Nephron progenitor cell (in vitro differentiated cells): ENCODE results near the gene ST6GAL1.

ENCODE experiments used
- DNase-seq: peaks from one replicate; pipeline ENCODE4 v3.0.0; 2021
- H3K27ac Mint-ChIP-seq: 2 replicates; pipeline ENCODE4 v1.8.0; 2021; ENCODE audit warnings: mild to moderate bottlenecking, moderate library complexity, mixed read lengths
- H3K27me3 Mint-ChIP-seq: 2 replicates; pipeline ENCODE4 v1.8.0; 2021; ENCODE audit warnings: mild to moderate bottlenecking, low read depth, mixed read lengths; ENCODE audit not compliant: poor library complexity
- H3K36me3 Mint-ChIP-seq: 2 replicates; pipeline ENCODE4 v1.8.0; 2021; ENCODE audit warnings: low read depth, mixed read lengths
- H3K4me1 Mint-ChIP-seq: 2 replicates; pipeline ENCODE4 v1.8.0; 2021; ENCODE audit warnings: mixed read lengths
- H3K4me3 Mint-ChIP-seq: 2 replicates; pipeline ENCODE4 v1.8.0; 2021; ENCODE audit warnings: mild to moderate bottlenecking, moderate library complexity, mixed read lengths
- H3K9me3 Mint-ChIP-seq: 2 replicates; pipeline ENCODE4 v1.8.0; 2021; ENCODE audit warnings: mild to moderate bottlenecking, moderate library complexity, mixed read lengths
- TF ChIP-seq, protein P1 (sequence below): fragments of 200-600 bp; sonication (generic); IDR thresholded peaks from 2 replicates; pipeline ENCODE4 v1.5.0; 2021; ENCODE audit warnings: antibody characterized with exemption

ST6GAL1 gene

DNA sequence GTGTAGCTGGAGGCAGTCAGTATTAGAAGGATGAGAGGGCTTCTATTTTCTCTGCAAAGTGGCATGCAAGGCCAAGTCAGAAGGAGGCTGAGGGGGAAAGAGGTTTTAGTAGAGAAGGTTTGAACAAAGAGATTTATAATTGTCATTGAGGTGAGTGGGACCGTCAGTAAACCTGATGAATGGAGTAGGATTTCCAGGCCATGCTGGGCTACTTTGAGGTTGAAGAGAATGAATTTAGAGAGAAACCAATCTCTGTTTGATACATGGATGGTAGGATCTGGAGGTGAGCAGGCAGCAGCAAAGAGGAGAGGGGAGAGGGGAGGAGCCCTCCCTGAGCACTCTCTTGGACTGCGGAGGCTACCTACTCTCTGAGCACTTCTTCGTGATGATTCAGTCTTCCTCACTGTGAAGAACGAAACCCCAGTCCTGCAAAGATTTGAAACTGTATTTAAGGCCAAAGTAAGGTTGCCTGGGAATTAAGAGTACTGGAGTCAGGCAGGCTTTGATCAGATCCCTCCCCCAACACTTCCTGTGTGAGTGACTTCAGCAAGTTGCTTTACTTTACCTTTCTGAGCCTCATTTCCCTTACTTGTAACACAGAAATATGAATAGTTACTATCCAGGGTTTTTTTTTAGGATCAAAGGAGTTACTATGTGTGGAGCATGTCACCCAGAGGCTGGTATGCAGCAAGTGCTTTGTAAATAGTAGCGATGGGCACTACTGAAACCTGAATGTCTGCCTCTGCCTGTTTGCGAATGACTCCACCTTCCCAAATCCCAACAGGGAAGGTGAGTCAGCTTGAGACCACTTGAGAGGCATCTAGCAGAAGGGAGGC is 133.2 kb downstream of the ST6GAL1 start:
- peaks cover 35% of the 10 kb centered on the region for H3K4me1 Mint-ChIP-seq

DNA sequence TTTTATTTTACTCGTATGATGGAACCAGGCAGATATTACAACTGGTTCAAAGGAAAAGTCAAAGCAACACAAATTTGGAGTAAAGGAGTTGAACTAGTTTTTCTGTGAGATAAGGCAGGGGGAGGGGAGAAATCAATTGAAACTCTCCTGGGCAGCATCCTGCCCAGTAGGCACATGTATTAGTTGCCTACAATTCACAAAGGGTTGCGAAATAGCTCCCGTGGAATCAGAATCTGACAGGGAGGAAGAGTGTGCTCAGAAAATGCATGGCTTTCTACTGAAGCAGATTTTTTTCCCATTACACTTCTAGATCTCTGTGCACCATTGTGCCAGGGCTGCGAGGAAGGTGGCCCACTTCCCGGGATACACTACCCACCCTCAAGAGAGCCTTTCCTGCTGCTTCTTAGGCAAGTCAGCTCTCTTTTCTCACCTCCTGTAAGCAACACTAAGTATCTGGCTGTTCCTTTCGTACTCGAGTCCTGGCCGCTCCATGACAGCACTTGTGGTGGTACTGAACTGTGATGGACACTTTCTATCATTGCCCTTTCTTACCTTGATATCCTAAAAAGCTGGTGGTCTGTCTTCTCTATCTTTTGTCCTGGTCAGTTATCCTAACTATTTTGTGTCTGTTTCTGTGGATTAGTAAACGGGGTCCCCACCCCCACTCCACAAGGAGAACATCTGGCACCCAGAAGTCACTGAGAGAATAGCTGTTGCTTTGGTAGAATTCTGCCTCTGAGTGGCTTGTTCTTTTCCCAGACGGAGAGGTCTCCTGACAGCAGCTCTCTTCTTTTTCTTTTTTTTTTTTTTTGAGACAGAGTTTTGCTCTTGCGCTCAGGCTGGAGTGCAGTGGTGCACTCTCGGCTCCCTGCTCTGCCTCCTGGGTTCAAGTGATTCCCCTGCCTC is 134.1 kb downstream of the ST6GAL1 start:
- Mint-ChIP-seq H3K27me3 (no peaks in the 10 kb centered on the region), H3K27ac (peak overlapping the region; percentile 9), H3K4me3 (no peak overlapping the region), H3K36me3 (peaks cover 77% of the 10 kb centered on the region), H3K4me1 (peaks cover 35% of the 10 kb centered on the region), H3K9me3 (peaks cover 4% of the 10 kb centered on the region)
- no peak for DNase-seq
- TF ChIP-seq, protein P1, sequence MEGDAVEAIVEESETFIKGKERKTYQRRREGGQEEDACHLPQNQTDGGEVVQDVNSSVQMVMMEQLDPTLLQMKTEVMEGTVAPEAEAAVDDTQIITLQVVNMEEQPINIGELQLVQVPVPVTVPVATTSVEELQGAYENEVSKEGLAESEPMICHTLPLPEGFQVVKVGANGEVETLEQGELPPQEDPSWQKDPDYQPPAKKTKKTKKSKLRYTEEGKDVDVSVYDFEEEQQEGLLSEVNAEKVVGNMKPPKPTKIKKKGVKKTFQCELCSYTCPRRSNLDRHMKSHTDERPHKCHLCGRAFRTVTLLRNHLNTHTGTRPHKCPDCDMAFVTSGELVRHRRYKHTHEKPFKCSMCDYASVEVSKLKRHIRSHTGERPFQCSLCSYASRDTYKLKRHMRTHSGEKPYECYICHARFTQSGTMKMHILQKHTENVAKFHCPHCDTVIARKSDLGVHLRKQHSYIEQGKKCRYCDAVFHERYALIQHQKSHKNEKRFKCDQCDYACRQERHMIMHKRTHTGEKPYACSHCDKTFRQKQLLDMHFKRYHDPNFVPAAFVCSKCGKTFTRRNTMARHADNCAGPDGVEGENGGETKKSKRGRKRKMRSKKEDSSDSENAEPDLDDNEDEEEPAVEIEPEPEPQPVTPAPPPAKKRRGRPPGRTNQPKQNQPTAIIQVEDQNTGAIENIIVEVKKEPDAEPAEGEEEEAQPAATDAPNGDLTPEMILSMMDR: no peak

More for the DNA sequence above, 133.2 kb downstream of the ST6GAL1 start:
- Mint-ChIP-seq H3K4me3 (no peak overlapping the region), H3K27ac (peak overlapping the region; percentile 71), H3K9me3 (peaks cover 10% of the 10 kb centered on the region), H3K36me3 (peaks cover 77% of the 10 kb centered on the region), H3K27me3 (no peaks in the 10 kb centered on the region)
- TF ChIP-seq, protein P1: no peak
- no peak for DNase-seq

DNA sequence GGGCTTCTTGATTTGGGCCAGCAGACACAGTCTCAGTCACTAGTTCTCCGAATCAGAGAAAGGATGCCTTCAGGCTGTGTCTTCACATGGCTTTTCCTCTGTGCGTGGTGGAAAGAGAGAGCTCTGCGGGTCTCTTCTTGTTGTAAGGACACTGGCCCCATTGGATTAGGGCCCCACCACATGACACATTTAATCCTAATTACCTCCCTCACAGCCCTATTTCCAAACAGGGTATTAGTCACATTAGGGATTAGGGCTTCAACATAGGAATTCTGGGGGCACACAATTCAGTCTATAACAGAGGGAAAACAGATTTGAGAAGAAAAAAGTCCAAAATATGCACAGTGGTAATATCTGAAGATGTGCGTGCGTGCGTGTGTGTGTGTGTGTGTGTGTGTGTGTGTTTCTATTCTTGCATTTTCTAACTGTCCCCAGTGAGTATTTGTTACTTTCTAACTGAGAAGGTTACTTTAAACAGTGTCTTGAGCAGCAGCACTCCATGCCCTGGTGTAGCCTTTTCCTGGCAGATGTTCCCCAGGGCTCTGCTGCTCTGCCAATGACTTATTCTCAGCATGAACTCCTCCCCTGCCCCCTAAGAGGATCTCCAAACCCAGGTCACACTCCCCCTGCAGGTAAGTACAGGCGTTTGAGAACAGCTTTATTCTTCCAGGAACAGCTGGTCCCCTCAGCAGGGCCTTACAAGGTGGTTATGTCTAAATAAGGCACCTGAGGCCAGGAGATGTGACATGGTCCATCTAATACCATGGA is 136.1 kb downstream of the ST6GAL1 start:
- Mint-ChIP-seq H3K9me3 (peaks cover 8% of the 10 kb centered on the region), H3K36me3 (peaks cover 76% of the 10 kb centered on the region), H3K27me3 (no peaks in the 10 kb centered on the region), H3K27ac (peak overlapping the region; percentile 6), H3K4me3 (no peak overlapping the region), H3K4me1 (peaks cover 35% of the 10 kb centered on the region)
- TF ChIP-seq, protein P1: peak; percentile 13
- DNase-seq: peak; percentile 12

DNA sequence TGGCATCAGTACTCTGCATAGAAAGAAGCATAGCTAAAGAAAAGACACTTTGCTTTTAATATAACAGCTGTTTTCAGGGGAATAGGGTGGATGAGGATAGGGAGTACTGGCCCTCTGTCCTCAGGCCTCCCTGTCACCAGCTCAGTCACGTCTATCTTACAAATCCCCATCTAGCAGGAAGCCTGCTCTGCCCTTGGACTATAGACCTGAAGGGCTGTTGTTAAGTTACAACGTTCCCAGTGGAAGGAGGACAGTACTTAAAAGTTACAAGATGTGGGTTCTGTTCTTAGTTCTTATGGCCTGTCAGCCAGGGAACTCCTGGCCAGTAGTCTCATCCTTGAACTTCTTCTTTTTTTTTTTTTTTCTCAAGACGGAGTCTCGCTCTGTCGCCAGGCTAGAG is 138.5 kb downstream of the ST6GAL1 start:
- Mint-ChIP-seq H3K4me3 (no peak overlapping the region), H3K27me3 (no peaks in the 10 kb centered on the region), H3K36me3 (peaks cover 63% of the 10 kb centered on the region), H3K27ac (no peak overlapping the region), H3K9me3 (peaks cover 8% of the 10 kb centered on the region), H3K4me1 (peaks cover 16% of the 10 kb centered on the region)
- TF ChIP-seq, protein P1: no peak
- no peak for DNase-seq

DNA sequence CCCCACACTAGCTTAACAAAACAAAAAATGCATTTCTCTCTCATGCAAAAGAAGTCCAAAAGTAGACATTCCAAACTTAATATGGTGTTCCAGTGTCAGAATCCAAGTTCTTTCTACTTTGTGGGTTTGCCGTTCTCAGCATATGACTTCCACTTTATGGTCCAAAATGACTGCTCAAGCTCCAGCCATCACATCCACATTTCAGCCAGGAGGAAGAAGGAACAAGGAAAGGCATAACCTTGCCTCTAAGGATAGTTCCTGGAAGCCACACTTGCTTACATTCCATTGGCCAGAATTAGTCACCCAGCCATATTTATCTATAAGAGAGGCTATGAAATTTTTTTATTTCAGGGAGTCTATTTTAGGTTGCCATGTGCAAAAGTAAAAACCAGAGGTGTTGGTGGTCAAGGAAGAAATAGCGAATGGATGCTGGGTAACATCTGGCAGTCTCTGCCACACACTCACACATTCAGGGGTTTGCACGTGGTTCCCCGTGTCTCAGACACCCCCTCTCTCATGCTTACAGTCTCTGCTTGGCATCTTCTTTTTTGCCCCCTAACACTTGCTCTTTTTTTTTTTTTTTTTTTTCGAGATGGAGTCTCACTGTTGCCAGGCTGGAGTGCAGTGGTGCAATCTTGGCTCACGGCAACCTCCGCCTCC is 139.7 kb downstream of the ST6GAL1 start:
- no peak for DNase-seq
- H3K4me1 Mint-ChIP-seq: peaks cover 6% of the 10 kb centered on the region
- TF ChIP-seq, protein P1: no peak
- peaks cover 8% of the 10 kb centered on the region for H3K9me3 Mint-ChIP-seq
- H3K36me3 Mint-ChIP-seq: peaks cover 68% of the 10 kb centered on the region
- no peak overlapping the region for H3K4me3 Mint-ChIP-seq
- H3K27ac Mint-ChIP-seq: no peak overlapping the region
- no peaks in the 10 kb centered on the region for H3K27me3 Mint-ChIP-seq
